HG03442 (cell line): ENCODE measurements around the gene VAV1.
"Not testable (repeated sequence)": the region's sequence is repeated elsewhere in the genome, so short reads cannot be mapped to it uniquely, and the experiment has no call there.

ENCODE experiments used
- ATAC-seq: cut with Tn5 transposase; IDR thresholded peaks from one replicate; pipeline ENCODE4 v1.9.1; 2021; ENCODE audit warnings: mild to moderate bottlenecking, moderate library complexity; ENCODE audit not compliant: unreplicated experiment

Gene VAV1

GRCh38 chr19:6737284-6737872, 35.1 kb upstream of the VAV1 start, which contains the start of gene GPR108:
TSS of gene GPR108 (minus strand) at chr19:6737580. CDS start at chr19:6737576, 4 bp downstream.
- peak; percentile 57 for ATAC-seq

- no peak for ATAC-seq
Measured at GRCh38 chr19:6737873-6738786, 34.4 kb upstream of the VAV1 start.

- ATAC-seq: no peak
Measured at GRCh38 chr19:6738787-6739389, 33.6 kb upstream of the VAV1 start.

- ATAC-seq: no peak
Measured at GRCh38 chr19:6739390-6739882, 33.1 kb upstream of the VAV1 start, which contains the start of gene TRIP10. TSS of gene TRIP10 (plus strand) at chr19:6739680. CDS start at chr19:6739762, 82 bp downstream.

GRCh38 chr19:6739883-6740588, 32.5 kb upstream of the VAV1 start:
- no peak for ATAC-seq

GRCh38 chr19:6740589-6741343, 31.7 kb upstream of the VAV1 start:
- no peak for ATAC-seq

GRCh38 chr19:6743066-6743465, 29.4 kb upstream of the VAV1 start:
- ATAC-seq: no peak

GRCh38 chr19:6743714-6744380, 28.7 kb upstream of the VAV1 start:
- no peak for ATAC-seq

GRCh38 chr19:6744381-6745301, 27.9 kb upstream of the VAV1 start:
- ATAC-seq: no peak

GRCh38 chr19:6745965-6746364, 26.5 kb upstream of the VAV1 start:
- ATAC-seq: no peak

GRCh38 chr19:6748543-6748942, 24.0 kb upstream of the VAV1 start:
- ATAC-seq: not testable (repeated sequence)

GRCh38 chr19:6750062-6750461, 22.4 kb upstream of the VAV1 start:
- ATAC-seq: no peak

GRCh38 chr19:6751189-6751588, 21.3 kb upstream of the VAV1 start:
- ATAC-seq: no peak

GRCh38 chr19:6752256-6753177, 20.0 kb upstream of the VAV1 start:
- ATAC-seq: no peak

GRCh38 chr19:6753178-6754031, 19.1 kb upstream of the VAV1 start:
- peak; percentile 69 for ATAC-seq

- ATAC-seq: peak; percentile 8
Measured at GRCh38 chr19:6754136-6754535, 18.4 kb upstream of the VAV1 start.
